Right cardiac atrium (tissue), 5 donors: ENCODE data around the gene HLA-DPA1. TPM values are rescaled to one million over a fixed set of nuclear protein-coding genes. Genes with fewer than 3 reads are reported as not detected.

Experiments used
- ATAC-seq, 2 donors: fragments of 200-7000 bp; cut with Tn5 transposase; one replicate each; pipeline versions ENCODE4 v1.8.0 to v1.9.1; 2020; ENCODE audit warnings: moderate library complexity in 2 of 2, mild to moderate bottlenecking in 1 of 2
- DNase-seq, 3 donors: peaks; one replicate each; pipeline ENCODE4 v3.0.0-alpha.2; 2020
- H3K27ac ChIP-seq: one replicate; pipeline ENCODE4 v1.5.1; 2013; ENCODE audit warnings: mild to moderate bottlenecking, low read length, control low read depth, moderate library complexity
- H3K27me3 ChIP-seq: one replicate; pipeline ENCODE4 v1.6.1; 2013; ENCODE audit not compliant: control insufficient read depth, insufficient read depth
- H3K4me1 ChIP-seq: one replicate; pipeline ENCODE4 v1.6.1; 2013; ENCODE audit warnings: low read length; ENCODE audit not compliant: control insufficient read depth, insufficient read depth
- H3K4me3 ChIP-seq: one replicate; pipeline ENCODE4 v1.5.1; 2013; ENCODE audit warnings: low read length, control low read depth
- H3K9me3 ChIP-seq: one replicate; pipeline ENCODE4 v1.6.1; 2013; ENCODE audit warnings: low read length; ENCODE audit not compliant: control insufficient read depth
- WGBS: extraction: QIAGEN DNeasy Blood & Tissue Kit; methylation state at CpG from one replicate; pipeline ENCODE4 v1.1.7; 2013; 5-methylcytosine and 5-hydroxymethylcytosine counted together
- intact Hi-C, 4 donors: fragments of 100-400 bp; cut with DNase I; formaldehyde crosslinking; loops; one replicate each; pipeline versions ENCODE4 v1.11.0 to v1.14.0; 2022 to 2023
- polyA plus RNA-seq: library from polyadenylated mRNA; stranded (reverse); fragments of 200-250 nt; gene quantifications from one replicate; pipeline ENCODE4 v1.2.3, GENCODE V29; 2013
- total RNA-seq, 4 donors: library from RNA; stranded (reverse); fragmentation: NEBNext Ultra II Directional; extraction: Animal tissue kit (Norgen Biotek cat#: 25700); gene quantifications; one replicate each; pipeline ENCODE4 v1.2.1, GENCODE V29; 2021
- donor health status: healthy with polysubstance abuse.
- donor health status: DM: no; HTN: yes; CAD: no.
- donor health status: DM: no; HTN: no; CAD: no.
- donor health status: DM: no; HTN: yes; CAD: no; lungs with severe emphysema.
- donor health status: DM: yes; HTN: yes; CAD: no.

The HLA-DPA1 gene
- total and polyA plus RNA-seq, 5 donors: 31.1 to 58.6 (median 53.9) TPM

DNA sequence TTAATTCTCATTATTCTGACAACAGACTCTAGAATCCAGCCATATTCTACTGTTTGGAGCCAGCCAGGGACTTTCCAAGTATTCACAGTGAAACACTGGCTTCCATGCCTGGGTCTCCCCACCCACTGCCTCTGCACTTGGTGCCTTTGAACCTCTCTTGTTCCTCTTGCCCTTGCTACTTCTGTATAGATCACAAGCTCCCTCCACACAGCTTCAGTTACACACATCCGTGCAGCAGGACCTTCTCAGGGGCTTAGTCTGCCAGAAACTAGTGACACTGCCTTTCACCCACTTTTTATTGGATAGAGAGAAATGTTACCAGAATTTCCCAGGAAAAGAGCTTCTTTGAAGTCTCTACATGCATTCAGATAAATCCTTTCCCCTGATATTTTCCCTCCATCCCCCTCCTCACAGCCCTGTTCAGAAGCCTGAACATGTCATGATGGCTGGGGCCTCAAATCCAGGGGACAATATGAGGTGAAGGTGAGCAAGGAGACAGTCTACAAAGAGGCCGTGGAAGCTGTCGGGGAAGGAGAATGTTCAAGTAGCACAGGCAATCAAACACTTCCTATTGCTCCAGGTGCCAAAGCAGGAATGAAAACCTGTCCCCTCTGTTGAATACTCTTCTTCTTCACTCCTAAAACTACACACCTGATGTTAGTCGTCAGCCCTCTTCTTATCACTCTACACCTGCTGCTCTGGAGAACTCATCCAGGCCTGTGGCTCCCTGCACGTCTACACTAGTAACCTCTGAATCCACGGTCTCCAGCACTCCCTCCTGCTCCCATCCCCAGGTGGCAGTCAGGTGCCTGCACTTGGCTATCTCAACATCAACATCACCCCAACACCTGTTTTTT, 43.9 kb downstream of the HLA-DPA1 start:
- Histone ChIP-seq H3K4me3 (no peak overlapping the region), H3K27me3 (no peaks in the 10 kb centered on the region), H3K4me1 (no peaks in the 10 kb centered on the region), H3K27ac (peak overlapping the region; percentile 92), H3K9me3 (no peaks in the 10 kb centered on the region)
- WGBS: 47% methylated on average over 6 of the region's 6 CpGs
- DNase-seq: peak in 2 of 3 donors; percentile 62 to 64
- peak; percentile 90 to 91 for ATAC-seq
- intact Hi-C loops: no loop called here

DNA sequence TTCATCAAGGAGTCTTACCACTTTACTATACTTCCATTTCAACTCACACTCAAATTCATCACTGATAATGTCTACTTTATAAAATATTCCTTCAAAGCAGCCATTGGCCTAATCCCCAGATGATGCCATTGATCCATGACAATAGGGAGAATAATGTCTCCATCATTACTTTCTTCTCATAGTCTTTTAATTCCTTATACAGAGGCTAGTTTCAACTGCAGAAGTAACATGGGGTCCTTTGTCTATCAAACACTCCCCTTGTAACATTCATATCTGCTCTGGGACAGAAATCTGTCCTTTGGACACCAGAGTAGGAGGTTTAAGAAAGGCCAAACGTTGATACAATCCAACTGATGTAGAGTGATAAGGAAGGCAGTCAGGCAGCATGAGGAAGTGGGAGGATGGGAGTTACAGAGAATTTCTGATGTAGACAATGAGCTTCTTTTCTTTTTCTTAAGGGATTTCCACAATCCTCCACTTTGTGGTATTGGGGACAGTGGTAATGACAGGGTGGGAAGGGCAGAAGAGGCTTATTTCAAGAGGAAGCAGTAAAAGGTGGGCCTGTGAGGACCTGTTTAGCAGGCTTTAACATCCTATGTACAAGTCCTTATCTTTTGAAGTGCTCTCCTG, 45.1 kb downstream of the HLA-DPA1 start:
- intact Hi-C loops: no loop called here
- Histone ChIP-seq H3K9me3 (no peaks in the 10 kb centered on the region), H3K4me1 (no peaks in the 10 kb centered on the region), H3K4me3 (no peak overlapping the region), H3K27ac (no peak overlapping the region), H3K27me3 (no peaks in the 10 kb centered on the region)
- 6% methylated on average over 1 of the region's 1 CpG for WGBS
- DNase-seq: no peak
- no peak for ATAC-seq

DNA sequence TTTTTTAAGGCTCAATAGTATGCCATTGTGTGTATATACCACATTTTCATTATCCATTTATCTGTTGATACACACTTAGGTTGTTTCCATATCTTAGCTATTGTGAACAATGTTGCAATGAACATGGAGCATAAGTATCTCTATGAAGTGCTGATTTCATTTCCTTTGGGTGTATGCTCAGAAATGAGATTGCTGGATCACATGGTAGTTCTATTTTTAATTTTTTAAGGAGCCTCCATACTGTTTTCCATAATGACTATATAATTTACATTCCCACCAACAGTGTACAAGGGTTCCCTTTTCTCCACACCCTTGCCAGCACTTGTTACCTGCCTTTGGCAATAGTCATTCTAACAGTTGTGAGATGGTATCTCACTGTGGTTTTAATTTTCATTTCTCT, 48.9 kb downstream of the HLA-DPA1 start:
- DNase-seq (no peak), ATAC-seq (no peak)
- intact Hi-C loops: no loop called here
- Histone ChIP-seq H3K9me3 (no peaks in the 10 kb centered on the region), H3K4me3 (no peak overlapping the region), H3K4me1 (peaks cover 4% of the 10 kb centered on the region), H3K27me3 (no peaks in the 10 kb centered on the region), H3K27ac (no peak overlapping the region)

DNA sequence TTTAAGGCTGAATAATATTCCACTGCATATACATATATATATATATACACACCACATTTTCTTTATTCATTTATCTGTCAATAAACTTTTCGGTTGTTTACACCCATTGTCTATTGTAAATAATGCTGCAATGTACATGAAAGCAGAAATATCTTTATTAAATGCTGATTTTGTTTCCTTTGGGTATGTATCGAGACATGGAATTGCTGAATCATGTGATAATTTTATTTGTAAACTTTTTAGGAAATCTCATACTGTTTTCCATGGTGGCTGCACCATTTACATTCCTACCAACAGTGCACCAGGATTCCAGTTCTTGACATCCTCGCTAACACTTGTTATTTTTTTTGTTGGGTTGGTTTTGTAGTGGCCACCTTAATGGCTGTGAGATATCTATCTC, 49.9 kb downstream of the HLA-DPA1 start:
- Histone ChIP-seq H3K27ac (no peak overlapping the region), H3K4me3 (no peak overlapping the region), H3K4me1 (peaks cover 7% of the 10 kb centered on the region), H3K27me3 (no peaks in the 10 kb centered on the region), H3K9me3 (no peaks in the 10 kb centered on the region)
- DNase-seq (no peak), ATAC-seq (no peak)
- WGBS: 59% methylated on average over 3 of the region's 3 CpGs
- intact Hi-C loops: no loop called here

DNA sequence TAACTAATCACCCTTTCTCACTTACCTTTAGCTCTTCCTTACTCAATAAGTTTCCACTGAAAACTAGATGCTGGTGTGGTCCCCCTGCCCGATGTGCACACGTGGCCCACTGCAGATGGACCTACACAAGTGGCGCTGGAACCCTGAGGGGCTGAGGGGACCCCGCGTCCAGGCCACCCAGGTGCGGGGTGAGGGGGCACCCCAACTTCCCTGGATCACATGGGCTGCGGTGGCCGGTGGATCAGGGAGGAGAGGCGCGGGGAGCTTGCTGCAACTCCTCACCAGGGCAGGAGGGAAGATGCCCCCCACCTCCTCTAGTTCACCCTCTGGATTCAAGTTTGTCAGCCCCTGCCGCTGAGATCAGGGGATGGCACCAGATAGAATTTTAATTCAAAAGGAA, 51.5 kb downstream of the HLA-DPA1 start:
- Histone ChIP-seq H3K27me3 (no peaks in the 10 kb centered on the region), H3K9me3 (no peaks in the 10 kb centered on the region), H3K4me3 (no peak overlapping the region), H3K27ac (no peak overlapping the region), H3K4me1 (peaks cover 8% of the 10 kb centered on the region)
- ATAC-seq: no peak
- DNase-seq: no peak
- WGBS: 96% methylated on average over 11 of the region's 11 CpGs
- intact Hi-C loops: no loop called here

DNA sequence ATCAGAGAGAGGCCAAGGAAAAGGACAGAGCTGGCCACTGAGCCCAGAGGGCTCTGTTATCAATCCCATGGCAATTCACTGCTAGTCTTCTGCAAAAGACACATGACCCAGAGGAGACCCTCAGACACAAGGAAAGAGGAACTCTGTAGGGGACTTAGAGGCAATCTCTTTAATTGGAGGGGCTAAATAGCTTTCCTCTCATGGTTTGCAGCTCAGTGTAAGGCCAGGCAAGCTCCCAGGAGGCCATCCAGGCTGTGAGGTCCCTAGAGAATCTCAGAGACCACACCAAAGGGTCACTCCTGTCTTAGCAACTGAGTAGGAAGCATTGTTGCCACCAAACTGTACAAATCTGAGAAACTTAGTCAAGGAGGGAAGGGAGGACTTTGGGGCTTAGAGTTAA, 54.1 kb downstream of the HLA-DPA1 start:
- H3K4me1 ChIP-seq: peaks cover 8% of the 10 kb centered on the region
- H3K4me3 ChIP-seq: peak overlapping the region; percentile 31
- H3K27ac ChIP-seq: peak overlapping the region; percentile 99
- ATAC-seq: peak; percentile 3 to 4
- no peaks in the 10 kb centered on the region for H3K9me3 ChIP-seq
- intact Hi-C loops: loop anchor here (5.0 to 10.0 kb wide), 6 partner anchors 63 to 228 kb away; no protein-coding TSS in a partner anchor
- no peaks in the 10 kb centered on the region for H3K27me3 ChIP-seq
- DNase-seq: no peak

DNA sequence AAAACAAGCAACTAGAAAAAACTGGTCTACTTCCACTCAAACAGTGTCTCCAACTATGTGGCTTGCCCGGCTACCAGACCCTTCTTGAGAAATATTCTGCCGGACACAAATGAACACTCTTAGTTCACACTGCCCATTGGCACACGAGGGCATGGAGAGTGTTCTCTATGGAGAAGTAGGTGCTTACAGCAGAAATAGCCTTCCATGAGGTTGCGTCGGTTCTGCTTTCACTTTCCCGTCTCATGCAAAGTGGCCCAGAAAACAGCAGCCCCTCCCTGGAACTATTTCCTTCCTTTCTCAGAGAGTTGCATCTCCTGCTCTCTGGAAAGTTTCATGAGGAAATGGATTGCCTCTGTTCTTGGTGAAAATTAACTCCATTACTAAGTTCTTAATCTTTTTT, 54.5 kb downstream of the HLA-DPA1 start:
- H3K27me3 ChIP-seq: no peaks in the 10 kb centered on the region
- peak; percentile 87 to 90 for ATAC-seq
- H3K4me3 ChIP-seq: peak overlapping the region; percentile 31
- peak overlapping the region; percentile 95 for H3K27ac ChIP-seq
- intact Hi-C loops: loop anchor here (5.0 to 10.0 kb wide), 6 partner anchors 63 to 228 kb away; no protein-coding TSS in a partner anchor
- DNase-seq: peak; percentile 58 to 83 (median 75)
- peaks cover 8% of the 10 kb centered on the region for H3K4me1 ChIP-seq
- no peaks in the 10 kb centered on the region for H3K9me3 ChIP-seq
- WGBS: 3% methylated on average over 6 of the region's 6 CpGs

DNA sequence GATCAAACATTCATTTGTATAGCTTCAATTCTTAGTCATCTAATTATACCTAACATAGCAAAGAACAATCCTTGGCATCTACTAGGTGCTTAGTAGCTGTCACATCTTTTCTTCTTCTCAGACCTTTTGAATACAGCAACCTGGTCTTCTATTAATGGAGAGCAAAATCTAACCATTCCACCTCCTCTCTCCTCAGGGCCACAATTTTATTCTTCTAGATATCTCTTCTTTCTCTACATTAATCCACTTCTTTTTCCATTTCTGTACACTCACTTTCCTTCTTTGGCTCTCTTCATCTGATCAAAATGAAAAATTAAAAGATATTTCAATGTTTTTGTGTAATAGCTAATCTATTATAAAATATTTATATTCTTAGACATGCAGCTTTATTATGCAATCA, 55.0 kb downstream of the HLA-DPA1 start:
- DNase-seq (no peak), ATAC-seq (no peak)
- intact Hi-C loops: loop anchor here (5.0 to 10.0 kb wide), 6 partner anchors 64 to 229 kb away; no protein-coding TSS in a partner anchor
- H3K9me3 ChIP-seq: no peaks in the 10 kb centered on the region
- no peaks in the 10 kb centered on the region for H3K27me3 ChIP-seq
- H3K4me3 ChIP-seq: no peak overlapping the region
- H3K27ac ChIP-seq: no peak overlapping the region
- peaks cover 8% of the 10 kb centered on the region for H3K4me1 ChIP-seq

DNA sequence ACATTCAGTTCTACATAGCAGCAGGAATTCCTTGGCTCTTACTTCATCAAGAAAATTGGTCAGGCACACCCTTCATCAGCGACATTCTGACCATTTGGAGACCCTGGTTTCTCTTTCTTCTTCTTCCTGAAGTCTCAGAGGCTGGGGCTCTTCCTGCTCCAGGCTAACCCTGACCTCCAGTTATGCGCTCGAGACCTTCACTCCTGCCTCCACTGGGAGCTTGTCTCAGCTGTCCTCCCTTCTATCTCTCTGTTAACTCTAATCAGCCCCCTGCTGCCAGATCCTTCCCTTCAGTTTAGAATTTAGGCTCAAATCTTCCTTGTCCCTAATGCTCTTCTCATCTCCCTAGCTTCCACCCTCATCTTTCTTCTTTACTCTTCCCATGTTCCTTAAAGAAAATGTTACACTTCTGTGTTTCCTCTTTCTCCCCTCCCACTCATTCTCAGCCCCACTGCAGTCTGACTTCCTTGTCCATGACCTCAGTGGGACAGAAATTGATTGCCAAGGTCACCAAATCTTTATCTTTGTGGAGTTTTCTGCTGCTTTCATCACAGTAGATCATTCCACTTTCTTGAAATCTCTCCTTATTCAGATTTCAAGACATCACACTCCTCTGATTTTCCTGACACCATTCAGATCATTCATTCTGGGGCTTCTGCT, 55.6 kb downstream of the HLA-DPA1 start:
- Histone ChIP-seq H3K9me3 (no peaks in the 10 kb centered on the region), H3K27me3 (no peaks in the 10 kb centered on the region), H3K27ac (no peak overlapping the region), H3K4me1 (peaks cover 8% of the 10 kb centered on the region), H3K4me3 (no peak overlapping the region)
- ATAC-seq (no peak), DNase-seq (no peak)
- WGBS: 64% methylated on average over 3 of the region's 3 CpGs
- intact Hi-C loops: loop anchor here (5.0 to 10.0 kb wide), 6 partner anchors 64 to 229 kb away; no protein-coding TSS in a partner anchor

DNA sequence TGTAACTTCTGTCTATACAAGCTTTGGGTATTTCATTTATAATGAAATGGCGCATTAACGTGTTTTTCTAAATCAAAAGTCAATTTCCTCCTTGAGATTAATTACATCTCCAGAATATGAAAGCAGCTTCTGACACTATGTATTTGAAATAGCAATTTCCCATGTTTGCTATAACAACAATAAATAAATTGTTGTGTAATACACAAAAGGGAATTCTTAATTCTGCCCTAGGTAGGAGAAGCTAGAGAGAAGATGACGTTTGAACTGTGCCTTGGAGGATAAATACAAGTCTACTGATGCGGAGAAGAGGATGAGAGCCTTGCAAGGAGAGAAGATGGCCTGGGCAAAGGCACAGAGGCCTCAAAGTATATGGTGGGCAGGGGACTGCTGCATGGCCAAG, 56.4 kb downstream of the HLA-DPA1 start:
- H3K9me3 ChIP-seq: no peaks in the 10 kb centered on the region
- H3K4me3 ChIP-seq: no peak overlapping the region
- no peaks in the 10 kb centered on the region for H3K27me3 ChIP-seq
- ATAC-seq: no peak
- no peak for DNase-seq
- intact Hi-C loops: loop anchor here (5.0 to 10.0 kb wide), 6 partner anchors 65 to 230 kb away; no protein-coding TSS in a partner anchor
- no peak overlapping the region for H3K27ac ChIP-seq
- peaks cover 8% of the 10 kb centered on the region for H3K4me1 ChIP-seq
- WGBS: 67% methylated on average over 4 of the region's 4 CpGs

DNA sequence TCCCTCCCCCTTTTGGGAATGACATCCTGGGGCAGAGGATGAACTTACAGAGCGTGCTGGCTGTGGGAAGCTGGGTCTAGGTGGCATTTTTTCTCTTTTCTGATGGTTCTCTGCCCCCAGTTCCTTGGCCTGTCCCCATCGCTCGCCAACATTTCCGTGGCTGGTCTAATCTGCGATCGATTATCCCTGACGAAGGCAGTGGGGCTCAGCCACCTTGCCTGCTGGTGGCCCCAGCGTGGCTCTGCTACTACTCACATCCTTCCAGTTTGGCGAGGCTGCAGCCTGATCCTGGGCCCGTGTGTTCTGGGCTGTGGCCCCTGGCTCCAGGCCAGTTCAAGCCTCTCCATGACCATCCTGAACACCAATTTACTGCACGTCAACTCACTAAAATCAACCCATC, 57.7 kb downstream of the HLA-DPA1 start:
- no peaks in the 10 kb centered on the region for H3K9me3 ChIP-seq
- no peak overlapping the region for H3K4me3 ChIP-seq
- peak in 1 of 3 donors; percentile 55 for DNase-seq
- H3K27ac ChIP-seq: peak overlapping the region; percentile 48
- peaks cover 8% of the 10 kb centered on the region for H3K4me1 ChIP-seq
- 65% methylated on average over 11 of the region's 11 CpGs for WGBS
- intact Hi-C loops: loop anchor here (5.0 to 10.0 kb wide), 6 partner anchors 67 to 232 kb away; no protein-coding TSS in a partner anchor
- no peak for ATAC-seq
- H3K27me3 ChIP-seq: no peaks in the 10 kb centered on the region
